Measurements from ENCODE around the gene ACP6. TPM values are rescaled to one million over a fixed set of nuclear protein-coding genes. Genes with fewer than 3 reads are reported as not detected.

ACP6 gene
- total and polyA plus RNA-seq, 2 of the 13 experiments (the other 11 are each of a cell fraction or from before 2014, with no cell fraction given) = 18.1 to 33.7 TPM

DNA sequence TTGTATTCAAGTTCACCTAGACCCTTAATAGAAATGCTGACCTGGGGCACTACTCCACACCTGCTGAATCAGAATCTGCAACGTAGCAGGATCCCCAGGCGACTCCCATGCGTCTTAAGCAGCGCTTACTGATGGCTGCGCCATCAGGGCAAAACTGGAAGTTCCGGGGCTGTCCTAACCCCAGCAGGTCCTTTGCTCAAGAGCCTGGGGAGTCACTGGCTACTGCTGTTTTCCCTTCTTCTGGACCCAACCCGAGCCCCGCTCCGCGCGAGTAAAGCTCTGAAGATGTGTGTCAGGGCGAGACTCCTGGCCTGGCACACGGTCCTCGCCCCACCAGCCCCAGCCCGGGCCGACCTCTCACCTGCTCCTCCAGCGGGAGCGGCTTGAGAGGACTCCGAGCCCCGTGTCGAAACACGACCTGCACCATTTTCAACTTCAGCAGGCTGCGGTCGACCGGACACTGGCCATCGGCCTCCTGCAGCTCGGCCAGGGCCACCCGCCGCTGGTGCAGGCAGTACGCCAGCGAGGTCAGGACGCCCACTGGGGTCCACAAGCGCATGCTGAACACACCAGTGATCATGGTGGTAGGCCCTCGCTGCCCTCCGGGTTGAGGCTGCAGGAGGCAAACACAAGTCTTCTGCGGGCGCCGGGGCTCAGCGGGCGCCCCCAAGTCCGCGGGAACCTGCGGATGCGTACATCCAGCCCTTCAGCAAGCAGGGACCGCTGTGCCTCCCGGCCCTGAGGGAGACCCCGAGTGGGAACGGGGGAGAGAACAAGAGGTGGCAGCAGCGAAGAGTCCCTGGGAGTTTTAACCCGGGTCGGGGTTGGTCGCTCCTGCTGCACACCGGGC lies 630 bp downstream of the ACP6 start (continued):
- no peak for TF ChIP-seq CTCF (CRISPR knock-in tag; IDR thresholded peaks at IDR 0.05)
- TF ChIP-seq ZNF547 (CRISPR knock-in tag; IDR thresholded peaks at IDR 0.05) = peak; percentile 67; the same call in 1 of the 2 replicates
- 0 out of 2 replicates have a peak, but pooled peaks have one; percentile 26 for TF ChIP-seq KDM2A (CRISPR knock-in tag; IDR thresholded peaks at IDR 0.05; ENCODE audit: borderline replicate concordance, low read depth)
- peak; percentile 60 to 68; a peak in 3 of 4 replicates for TF ChIP-seq MAFK (conservative IDR thresholded peaks at IDR 0.05 in 1 of 2, IDR thresholded peaks at IDR 0.05 in 1 of 2; ENCODE audit: low read length in 2 of 2)
- TF ChIP-seq GTF2F1 (IDR thresholded peaks at IDR 0.05; ENCODE audit: low read length) = no peak
- no peak for TF ChIP-seq ZNF251 (CRISPR knock-in tag; IDR thresholded peaks at IDR 0.05)
- TF ChIP-seq HES4 (CRISPR knock-in tag; IDR thresholded peaks at IDR 0.05; ENCODE audit: borderline replicate concordance) = peak; percentile 53
- TF ChIP-seq DNMT3B (CRISPR knock-in tag; conservative IDR thresholded peaks at IDR 0.05) = no peak
- TF ChIP-seq ZFP41 (CRISPR knock-in tag; IDR thresholded peaks at IDR 0.05; ENCODE audit: borderline replicate concordance) = peak; percentile 85; the same call in 1 of the 2 replicates
- no peak for TF ChIP-seq CC2D1A (CRISPR knock-in tag; IDR thresholded peaks at IDR 0.05)
- TF ChIP-seq ZNF546 (CRISPR knock-in tag; conservative IDR thresholded peaks at IDR 0.05) = peak; percentile 83
- TF ChIP-seq ZBTB14 (CRISPR knock-in tag; IDR thresholded peaks at IDR 0.05) = no peak
- TF ChIP-seq MTF1 (CRISPR knock-in tag; IDR thresholded peaks at IDR 0.05) = no peak
- TF ChIP-seq ZNF44 (CRISPR knock-in tag; IDR thresholded peaks at IDR 0.05) = 0 out of 2 replicates have a peak, but pooled peaks have one; percentile 75
- TF ChIP-seq TCF12 (IDR thresholded peaks at IDR 0.05) = no peak
- TF ChIP-seq TCF12 (CRISPR knock-in tag; IDR thresholded peaks at IDR 0.05) = no peak
- TF ChIP-seq NFYB (CRISPR knock-in tag; IDR thresholded peaks at IDR 0.05) = no peak
- TF ChIP-seq ZNF530 (CRISPR knock-in tag; IDR thresholded peaks at IDR 0.05; ENCODE audit: low read depth) = no peak
- TF ChIP-seq, protein P1, sequence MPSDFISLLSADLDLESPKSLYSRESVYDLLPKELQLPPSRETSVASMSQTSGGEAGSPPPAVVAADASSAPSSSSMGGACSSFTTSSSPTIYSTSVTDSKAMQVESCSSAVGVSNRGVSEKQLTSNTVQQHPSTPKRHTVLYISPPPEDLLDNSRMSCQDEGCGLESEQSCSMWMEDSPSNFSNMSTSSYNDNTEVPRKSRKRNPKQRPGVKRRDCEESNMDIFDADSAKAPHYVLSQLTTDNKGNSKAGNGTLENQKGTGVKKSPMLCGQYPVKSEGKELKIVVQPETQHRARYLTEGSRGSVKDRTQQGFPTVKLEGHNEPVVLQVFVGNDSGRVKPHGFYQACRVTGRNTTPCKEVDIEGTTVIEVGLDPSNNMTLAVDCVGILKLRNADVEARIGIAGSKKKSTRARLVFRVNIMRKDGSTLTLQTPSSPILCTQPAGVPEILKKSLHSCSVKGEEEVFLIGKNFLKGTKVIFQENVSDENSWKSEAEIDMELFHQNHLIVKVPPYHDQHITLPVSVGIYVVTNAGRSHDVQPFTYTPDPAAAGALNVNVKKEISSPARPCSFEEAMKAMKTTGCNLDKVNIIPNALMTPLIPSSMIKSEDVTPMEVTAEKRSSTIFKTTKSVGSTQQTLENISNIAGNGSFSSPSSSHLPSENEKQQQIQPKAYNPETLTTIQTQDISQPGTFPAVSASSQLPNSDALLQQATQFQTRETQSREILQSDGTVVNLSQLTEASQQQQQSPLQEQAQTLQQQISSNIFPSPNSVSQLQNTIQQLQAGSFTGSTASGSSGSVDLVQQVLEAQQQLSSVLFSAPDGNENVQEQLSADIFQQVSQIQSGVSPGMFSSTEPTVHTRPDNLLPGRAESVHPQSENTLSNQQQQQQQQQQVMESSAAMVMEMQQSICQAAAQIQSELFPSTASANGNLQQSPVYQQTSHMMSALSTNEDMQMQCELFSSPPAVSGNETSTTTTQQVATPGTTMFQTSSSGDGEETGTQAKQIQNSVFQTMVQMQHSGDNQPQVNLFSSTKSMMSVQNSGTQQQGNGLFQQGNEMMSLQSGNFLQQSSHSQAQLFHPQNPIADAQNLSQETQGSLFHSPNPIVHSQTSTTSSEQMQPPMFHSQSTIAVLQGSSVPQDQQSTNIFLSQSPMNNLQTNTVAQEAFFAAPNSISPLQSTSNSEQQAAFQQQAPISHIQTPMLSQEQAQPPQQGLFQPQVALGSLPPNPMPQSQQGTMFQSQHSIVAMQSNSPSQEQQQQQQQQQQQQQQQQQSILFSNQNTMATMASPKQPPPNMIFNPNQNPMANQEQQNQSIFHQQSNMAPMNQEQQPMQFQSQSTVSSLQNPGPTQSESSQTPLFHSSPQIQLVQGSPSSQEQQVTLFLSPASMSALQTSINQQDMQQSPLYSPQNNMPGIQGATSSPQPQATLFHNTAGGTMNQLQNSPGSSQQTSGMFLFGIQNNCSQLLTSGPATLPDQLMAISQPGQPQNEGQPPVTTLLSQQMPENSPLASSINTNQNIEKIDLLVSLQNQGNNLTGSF (CRISPR knock-in tag; IDR thresholded peaks at IDR 0.05) = no peak; the same call in 1 of the 2 replicates
- peak; percentile 90 for TF ChIP-seq SRY (CRISPR knock-in tag; IDR thresholded peaks at IDR 0.05)
- TF ChIP-seq THYN1 (CRISPR knock-in tag; IDR thresholded peaks at IDR 0.05; ENCODE audit: borderline replicate concordance, low read depth) = no peak
